PFSK-1 (cell line): ENCODE results near the gene ASB13.

Source experiments
- FOXP2 ChIP-seq: optimal IDR thresholded peaks from 2 replicates; pipeline ENCODE3; 2011; ENCODE audit warnings: borderline replicate concordance, control low read depth, inconsistent platforms; ENCODE audit not compliant: insufficient read depth; ENCODE audit errors: extremely low read length, extremely low read depth
- POLR2AphosphoS5 ChIP-seq: IDR thresholded peaks from 2 replicates; pipeline ENCODE4 v1.6.1; 2012; ENCODE audit warnings: low read depth, mild to moderate bottlenecking, control low read depth, low read length, moderate library complexity
- REST ChIP-seq, 2 experiments: IDR thresholded peaks; 2 replicates each; pipeline versions ENCODE4 v1.6.1 to v1.8.0; 2011 to 2012; ENCODE audit warnings: low read depth in 2 of 2, low read length in 2 of 2, control low read depth in 1 of 2, inconsistent platforms in 1 of 2, mild to moderate bottlenecking in 1 of 2, moderate library complexity in 1 of 2; ENCODE audit not compliant: insufficient read depth in 1 of 2
- SIN3A ChIP-seq: IDR thresholded peaks from 2 replicates; pipeline ENCODE4 v1.6.1; 2012; ENCODE audit warnings: mild to moderate bottlenecking, low read length, moderate library complexity, borderline replicate concordance; ENCODE audit not compliant: insufficient read depth
- TAF1 ChIP-seq: IDR thresholded peaks from 2 replicates; pipeline ENCODE4 v1.6.1; 2012; ENCODE audit warnings: low read length, control low read depth, borderline replicate concordance; ENCODE audit not compliant: insufficient read depth

ASB13 gene

DNA sequence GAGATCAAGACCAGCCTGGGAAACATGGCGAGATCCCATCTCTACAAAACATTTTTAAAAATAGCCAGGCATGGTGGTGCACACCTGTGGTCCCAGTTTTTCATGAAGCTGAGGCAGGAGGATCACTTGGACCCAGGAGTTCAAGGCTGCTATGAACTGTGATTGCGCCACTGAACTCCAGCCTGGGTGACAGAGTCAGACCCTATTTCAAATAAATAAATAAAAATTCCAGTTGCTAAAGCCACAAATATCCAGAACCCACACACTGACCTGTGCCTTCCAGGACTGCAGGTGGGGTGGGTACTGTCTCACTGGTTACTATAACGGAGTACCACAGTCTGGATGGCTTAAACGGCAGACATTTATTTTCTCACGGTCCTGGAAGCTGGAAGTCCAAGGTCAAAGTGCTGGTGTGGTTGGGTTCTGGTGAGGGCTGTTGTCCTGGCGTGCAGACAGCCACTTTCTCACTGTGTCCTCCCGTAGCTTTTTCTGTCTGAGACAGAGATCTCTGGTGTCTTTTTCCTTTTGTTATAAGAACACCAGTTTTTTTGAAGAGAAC lies 38.8 kb downstream of the ASB13 start:
- TF ChIP-seq POLR2AphosphoS5, result no peak

DNA sequence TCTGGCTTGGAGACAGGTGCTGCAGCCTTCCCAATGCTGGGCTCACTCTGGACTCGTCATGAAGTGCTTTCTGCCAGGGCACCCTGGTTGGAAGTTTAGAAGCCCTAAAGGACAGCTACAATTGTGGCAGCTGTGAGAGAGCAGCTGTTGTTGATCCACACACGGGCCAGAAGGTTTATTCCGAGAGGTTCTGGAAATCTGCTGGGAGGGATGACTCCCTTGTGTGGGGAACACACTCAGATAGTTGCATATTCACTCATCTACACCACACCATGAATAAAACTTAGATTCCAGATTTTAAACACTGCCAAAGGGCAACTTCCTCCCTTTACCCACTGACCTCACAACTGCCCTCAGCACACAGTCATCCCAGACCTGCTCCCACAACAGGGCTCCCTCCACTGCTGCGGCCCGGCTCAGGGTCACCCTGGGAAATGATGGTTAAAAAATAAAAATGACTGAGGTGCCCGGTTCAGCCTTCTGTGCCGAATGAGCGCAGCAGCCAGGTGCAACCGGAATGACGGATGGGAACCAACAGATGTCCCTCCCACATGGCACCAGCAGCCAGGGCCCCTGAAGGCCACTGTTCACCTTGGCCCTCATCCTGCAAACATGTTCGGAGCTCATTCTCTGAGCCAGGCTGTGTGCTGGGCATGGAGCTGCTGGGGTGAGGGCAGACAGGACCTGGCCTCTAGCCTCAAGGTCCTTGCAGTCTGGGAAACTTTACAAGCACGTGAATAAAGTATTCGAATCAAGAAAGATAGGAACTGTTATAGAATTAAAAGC lies 40.2 kb downstream of the ASB13 start:
- TF ChIP-seq POLR2AphosphoS5, result no peak
- no peak for TF ChIP-seq TAF1
- TF ChIP-seq SIN3A, result no peak
- TF ChIP-seq REST (IDR thresholded peaks at IDR 0.05; ENCODE audit: insufficient read depth in 1 of 2, low read depth in 2 of 2, low read length in 2 of 2), result no peak
- TF ChIP-seq FOXP2, result no peak

DNA sequence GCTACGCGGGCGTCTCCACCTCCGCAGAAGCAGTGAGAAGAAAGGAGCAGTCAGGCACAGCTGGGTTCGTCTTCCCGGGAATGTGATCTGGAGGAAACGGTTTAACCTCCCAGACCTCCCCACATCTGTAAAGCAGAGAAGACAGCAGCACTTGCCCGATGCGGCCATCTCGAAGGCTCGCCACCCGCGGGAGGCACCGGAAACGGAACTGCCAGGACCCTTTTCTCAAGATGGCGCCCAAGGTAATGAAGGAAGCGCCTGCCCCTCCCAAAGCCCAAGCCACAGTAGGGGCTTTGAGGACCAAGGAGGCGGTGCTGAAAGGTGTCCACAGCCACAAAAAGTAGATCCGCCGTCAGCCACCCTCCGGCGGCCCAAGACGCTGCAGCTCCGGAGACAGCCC lies 41.7 kb downstream of the ASB13 start:
- no peak for TF ChIP-seq TAF1
- no peak for TF ChIP-seq SIN3A
- TF ChIP-seq REST (IDR thresholded peaks at IDR 0.05; ENCODE audit: insufficient read depth in 1 of 2, low read depth in 2 of 2, low read length in 2 of 2), result no peak
- TF ChIP-seq POLR2AphosphoS5, result no peak
- TF ChIP-seq FOXP2, result no peak

DNA sequence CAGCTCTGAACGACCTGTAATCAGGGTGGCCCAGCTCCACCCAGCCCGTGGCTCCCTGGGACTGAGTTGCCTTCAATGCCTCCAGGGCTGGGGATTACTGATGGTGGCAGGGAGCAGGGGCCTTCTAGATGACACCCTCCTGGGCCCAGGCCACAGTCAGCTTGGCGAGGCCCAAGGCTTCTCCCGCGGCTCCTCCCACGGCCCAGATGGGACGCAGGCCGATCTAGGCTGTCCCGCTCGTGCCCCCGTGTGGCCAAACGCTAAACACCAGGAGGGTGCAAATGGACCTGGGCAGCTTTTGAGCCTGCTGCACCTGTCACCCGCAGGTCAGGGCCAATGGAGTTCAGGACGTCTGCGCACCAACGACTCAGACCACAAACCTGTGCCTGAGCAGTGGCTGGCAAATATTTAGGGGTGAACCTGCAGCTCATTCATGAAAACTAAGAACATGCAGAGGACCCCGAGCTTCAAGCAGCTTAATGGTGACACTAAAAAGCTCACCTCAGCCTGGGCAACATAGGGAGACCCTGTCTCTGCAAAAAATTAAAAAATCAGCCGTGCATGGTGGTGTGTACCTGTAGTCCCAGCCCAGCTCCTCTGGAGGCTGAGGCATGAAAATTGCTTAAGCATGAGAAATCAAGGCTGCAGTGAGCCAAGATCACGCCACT lies 43.2 kb downstream of the ASB13 start:
- TF ChIP-seq FOXP2 (peak; percentile 88), TAF1 (no peak)

- no peak for TF ChIP-seq REST (IDR thresholded peaks at IDR 0.05; ENCODE audit: insufficient read depth in 1 of 2, low read depth in 2 of 2, low read length in 2 of 2)
Observed at GRCh38 chr10:5622186-5622960, 44.0 kb downstream of the ASB13 start.

- no peak for TF ChIP-seq REST (IDR thresholded peaks at IDR 0.05; ENCODE audit: insufficient read depth in 1 of 2, low read depth in 2 of 2, low read length in 2 of 2)
- no peak for TF ChIP-seq SIN3A
- TF ChIP-seq TAF1, result no peak
- TF ChIP-seq FOXP2, result no peak
- TF ChIP-seq POLR2AphosphoS5, result no peak
Observed at GRCh38 chr10:5620966-5621365, 45.4 kb downstream of the ASB13 start.
